Heart left ventricle (tissue), 16 donors: ENCODE measurements around the gene OGT. TPM values are rescaled to one million over a fixed set of nuclear protein-coding genes. Genes with fewer than 3 reads are reported as not detected.
"Not testable (repeated sequence)": the region's sequence is repeated elsewhere in the genome, so short reads cannot be mapped to it uniquely, and the experiment has no call there.

ENCODE experiments used
- ATAC-seq, 4 donors: fragments of 200-7000 bp; cut with Tn5 transposase; one replicate each; pipeline ENCODE4 v1.9.1; 2020 to 2022; ENCODE audit warnings: moderate library complexity in 4 of 4, mild to moderate bottlenecking in 3 of 4, moderate number of reproducible peaks in 1 of 4
- DNase-seq, 5 donors: peaks; one replicate each; pipeline ENCODE4 v3.0.0-alpha.2; 2020
- H3K27ac ChIP-seq, 12 donors: fragments of 200-600 bp; sonication (generic) in 4 of 12; one replicate each; pipeline versions ENCODE4 v1.5.0 to v1.8.0; 2016 to 2022; ENCODE audit warnings: mild to moderate bottlenecking in 2 of 12
- H3K27me3 ChIP-seq, 9 donors: fragments of 200-600 bp; sonication (generic) in 2 of 9; one replicate each; pipeline versions ENCODE4 v1.5.1 to v1.8.0; 2016 to 2022; ENCODE audit warnings: mild to moderate bottlenecking in 3 of 9
- H3K36me3 ChIP-seq, 9 donors: fragments of 200-600 bp; sonication (generic) in 2 of 9; one replicate each; pipeline versions ENCODE4 v1.5.0 to v1.8.0; 2018 to 2022; ENCODE audit warnings: mild to moderate bottlenecking in 2 of 9
- H3K4me1 ChIP-seq, 12 donors: fragments of 200-600 bp; sonication (generic) in 4 of 12; one replicate each; pipeline versions ENCODE4 v1.5.0 to v1.8.0; 2016 to 2022; ENCODE audit warnings: mild to moderate bottlenecking in 3 of 12
- H3K4me3 ChIP-seq, 12 donors: fragments of 200-600 bp; sonication (generic) in 4 of 12; one replicate each; pipeline versions ENCODE4 v1.5.0 to v1.8.0; 2017 to 2022; ENCODE audit warnings: mild to moderate bottlenecking in 9 of 12, moderate library complexity in 4 of 12
- H3K9me3 ChIP-seq, 12 donors: fragments of 200-600 bp; sonication (generic) in 4 of 12; one replicate each; pipeline versions ENCODE4 v1.5.0 to v1.8.0; 2016 to 2022; ENCODE audit warnings: mild to moderate bottlenecking in 1 of 12
- POLR2A ChIP-seq, 2 donors: fragments of 450-650 bp; IDR thresholded peaks; one replicate each; pipeline ENCODE4 v1.6.1; 2017; ENCODE audit warnings: antibody characterized with exemption in 2 of 2, mild to moderate bottlenecking in 2 of 2, moderate library complexity in 2 of 2
- WGBS, 4 donors: extraction: QIAGEN DNeasy Blood & Tissue Kit in 2 of 4; methylation state at CpG; one replicate each; pipeline versions ENCODE4 v1.1.5 to v1.1.7; 2013 to 2018; 5-methylcytosine and 5-hydroxymethylcytosine counted together
- intact Hi-C, 10 donors: fragments of 100-400 bp; cut with DNase I; formaldehyde crosslinking; loops; one replicate each; pipeline versions ENCODE4 v1.11.1 to v1.14.2; 2022
- polyA plus RNA-seq, 2 donors: library from polyadenylated mRNA; stranded (reverse); fragments of 200-250 nt; gene quantifications; one replicate each; pipeline ENCODE4 v1.2.3, GENCODE V29; 2013
- total RNA-seq, 9 donors: library from RNA; depleted of rRNA in 2 of 9; stranded (reverse); fragments of >200 nt in 2 of 9; fragmentation: NEBNext Ultra II Directional in 3 of 9; extraction: Animal tissue kit (Norgen Biotek cat#: 25700) in 3 of 9; gene quantifications; one replicate each; pipeline versions ENCODE4 v1.1.0 to v1.2.4, GENCODE V29; 2016 to 2023
- TF ChIP-seq, protein P1 (sequence below), 12 donors: fragments of 200-600 bp; sonication (generic) in 4 of 12; IDR thresholded peaks; one replicate each; pipeline versions ENCODE4 v1.5.0 to v1.8.0; 2018 to 2022; ENCODE audit warnings: antibody characterized with exemption in 12 of 12, mild to moderate bottlenecking in 5 of 12
- donor health status: ischemic (EF 13 %, LVEDD 7.1; RV severe dilation, severe dysfunction).
- donor health status: healthy with polysubstance abuse.
- donor health status: DM: no; HTN: yes; CAD: no.
- donor health status: DM: no; HTN: no; CAD: no.
- donor health status: ischemic (EF 25% LVEDD 6.9; RV normal size, moderate dysfunction).
- donor health status: ischemic (EF 25% LVEDD 5.7; RV mildly dilated, moderate dysfunction).
- donor health status: healthy.
- donor health status: DM: yes; HTN: yes; CAD: no.
- donor health status: ischemic (EF 35%, LVEDD 5.7; RV mildly dilated, moderate dysfunction).
- donor health status: nonischemic (EF 11% LVEDD 7.7; RV severe dilation, severe dysfunction).
- donor health status: DM: yes; HTN: yes; CAD: no.
- donor health status: PGD.
- donor health status: ischemic (EF 29% LVEDD 5.4; RV normal size, mild dysfunction).
- donor health status: nonischemic (EF 23%, LVEDD 6.1; RV moderate dilation, normal function).

The OGT gene
- total and polyA plus RNA-seq, 11 donors = 20.0 to 84.1 (median 71.2) TPM

DNA sequence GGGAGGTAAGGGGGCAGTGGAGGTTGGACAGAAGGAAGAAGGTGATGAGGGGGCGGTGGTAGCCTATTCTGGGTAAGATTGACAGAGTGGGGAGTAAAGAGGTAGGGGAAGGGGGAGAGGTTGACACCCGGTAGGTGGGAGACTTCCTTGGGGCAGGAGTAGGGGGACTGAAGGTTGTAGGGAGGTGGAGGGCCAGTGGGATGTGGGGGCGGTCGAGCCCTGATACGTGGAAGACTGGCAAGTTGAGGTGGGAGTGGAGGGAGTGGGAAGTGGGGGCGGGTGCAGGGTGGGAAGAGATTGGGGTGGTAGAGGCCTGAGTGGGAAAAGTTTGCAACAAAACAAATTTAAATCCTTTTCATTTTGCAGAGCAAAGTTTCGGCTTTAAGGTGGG lies 47.1 kb downstream of the OGT start:
- DNase-seq = no peak
- TF ChIP-seq, protein P1, sequence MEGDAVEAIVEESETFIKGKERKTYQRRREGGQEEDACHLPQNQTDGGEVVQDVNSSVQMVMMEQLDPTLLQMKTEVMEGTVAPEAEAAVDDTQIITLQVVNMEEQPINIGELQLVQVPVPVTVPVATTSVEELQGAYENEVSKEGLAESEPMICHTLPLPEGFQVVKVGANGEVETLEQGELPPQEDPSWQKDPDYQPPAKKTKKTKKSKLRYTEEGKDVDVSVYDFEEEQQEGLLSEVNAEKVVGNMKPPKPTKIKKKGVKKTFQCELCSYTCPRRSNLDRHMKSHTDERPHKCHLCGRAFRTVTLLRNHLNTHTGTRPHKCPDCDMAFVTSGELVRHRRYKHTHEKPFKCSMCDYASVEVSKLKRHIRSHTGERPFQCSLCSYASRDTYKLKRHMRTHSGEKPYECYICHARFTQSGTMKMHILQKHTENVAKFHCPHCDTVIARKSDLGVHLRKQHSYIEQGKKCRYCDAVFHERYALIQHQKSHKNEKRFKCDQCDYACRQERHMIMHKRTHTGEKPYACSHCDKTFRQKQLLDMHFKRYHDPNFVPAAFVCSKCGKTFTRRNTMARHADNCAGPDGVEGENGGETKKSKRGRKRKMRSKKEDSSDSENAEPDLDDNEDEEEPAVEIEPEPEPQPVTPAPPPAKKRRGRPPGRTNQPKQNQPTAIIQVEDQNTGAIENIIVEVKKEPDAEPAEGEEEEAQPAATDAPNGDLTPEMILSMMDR (IDR thresholded peaks at IDR 0.05) = no peak
- TF ChIP-seq POLR2A (IDR thresholded peaks at IDR 0.05) = no peak
- intact Hi-C loops = loop anchor here in 1 of 10 donors (10.0 kb wide), 1 partner anchor 185 kb away; no protein-coding TSS in a partner anchor
- no peaks in the 10 kb centered on the region for H3K9me3 ChIP-seq
- 82 to 91% (median 87%) methylated on average over 7 of the region's 7 CpGs for WGBS, 4 donors
- peaks cover 0 to 4% (median 0%) of the 10 kb centered on the region in 9 donors for H3K27me3 ChIP-seq
- peaks cover 0 to 34% (median 18%) of the 10 kb centered on the region in 9 donors for H3K36me3 ChIP-seq
- H3K4me1 ChIP-seq = no peaks in the 10 kb centered on the region
- H3K4me3 ChIP-seq = no peak overlapping the region
- peak overlapping the region in 1 of 12 donors; percentile 46 for H3K27ac ChIP-seq
- no peak for ATAC-seq

DNA sequence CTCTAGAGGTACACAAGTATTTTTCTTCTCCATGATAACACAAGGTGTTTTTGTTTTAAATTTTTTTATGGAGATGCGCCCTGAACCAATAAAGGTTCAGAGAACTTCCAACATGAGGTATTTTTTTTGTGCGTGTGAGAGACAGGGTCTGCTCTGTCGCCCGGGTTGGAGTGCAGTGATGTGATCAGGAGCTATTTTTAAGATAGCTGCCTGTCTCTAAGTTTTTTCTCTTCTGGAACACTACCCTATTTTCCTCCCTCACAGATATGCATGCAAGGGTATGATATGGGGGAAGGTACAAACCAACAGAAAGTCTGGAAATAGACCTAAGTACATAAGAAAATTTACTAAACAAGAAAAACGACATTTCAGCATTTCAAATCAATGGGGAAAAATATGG lies 48.3 kb downstream of the OGT start:
- peak; percentile 65 to 83 (median 70) for ATAC-seq
- 38 to 60% (median 52%) methylated on average over 5 of the region's 5 CpGs for WGBS, 4 donors
- intact Hi-C loops = no loop called here

DNA sequence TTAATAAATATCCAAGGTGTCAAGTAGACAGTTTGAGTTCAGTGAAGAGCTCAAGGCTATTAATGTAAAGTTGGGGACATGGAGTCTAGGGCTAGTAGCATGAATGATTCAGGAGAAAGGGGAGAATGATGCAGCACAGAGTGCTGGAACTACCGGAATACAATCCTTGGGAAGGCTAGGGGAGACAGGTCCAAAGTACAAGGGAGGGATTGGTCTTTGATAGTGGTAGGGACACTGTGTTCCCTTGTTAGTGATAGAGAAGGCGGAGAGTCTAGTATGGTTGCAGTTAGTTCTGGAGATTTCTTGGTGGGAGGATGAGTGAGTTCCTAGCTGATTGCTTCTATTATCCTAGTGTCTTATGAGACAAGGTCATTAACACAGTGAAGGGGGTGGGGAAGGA lies 54.0 kb downstream of the OGT start:
- Histone ChIP-seq H3K36me3 (peaks cover 0 to 11% (median 0%) of the 10 kb centered on the region in 9 donors), H3K4me3 (no peak overlapping the region), H3K9me3 (no peaks in the 10 kb centered on the region), H3K27ac (peak overlapping the region in 1 of 12 donors; percentile 22), H3K27me3 (no peaks in the 10 kb centered on the region), H3K4me1 (no peaks in the 10 kb centered on the region)
- TF ChIP-seq, protein P1 (IDR thresholded peaks at IDR 0.05) = no peak
- no peak for TF ChIP-seq POLR2A (IDR thresholded peaks at IDR 0.05)
- WGBS, 4 donors = 58 to 70% (median 61%) methylated on average over 2 of the region's 2 CpGs
- DNase-seq (no peak), ATAC-seq (peak in 2 of 4 donors; percentile 60 to 66)
- intact Hi-C loops = no loop called here

More for the DNA sequence above, 48.3 kb downstream of the OGT start:
- peak in 1 of 5 donors; percentile 33 for DNase-seq
- peaks cover 0 to 21% (median 6%) of the 10 kb centered on the region in 9 donors for H3K36me3 ChIP-seq
- peak overlapping the region in 8 of 12 donors; percentile 10 to 69 (median 54) for H3K27ac ChIP-seq
- H3K9me3 ChIP-seq = no peaks in the 10 kb centered on the region
- no peak overlapping the region for H3K4me3 ChIP-seq
- H3K27me3 ChIP-seq = no peaks in the 10 kb centered on the region
- H3K4me1 ChIP-seq = no peaks in the 10 kb centered on the region
- TF ChIP-seq POLR2A (IDR thresholded peaks at IDR 0.05) = no peak
- TF ChIP-seq, protein P1 (IDR thresholded peaks at IDR 0.05) = no peak

DNA sequence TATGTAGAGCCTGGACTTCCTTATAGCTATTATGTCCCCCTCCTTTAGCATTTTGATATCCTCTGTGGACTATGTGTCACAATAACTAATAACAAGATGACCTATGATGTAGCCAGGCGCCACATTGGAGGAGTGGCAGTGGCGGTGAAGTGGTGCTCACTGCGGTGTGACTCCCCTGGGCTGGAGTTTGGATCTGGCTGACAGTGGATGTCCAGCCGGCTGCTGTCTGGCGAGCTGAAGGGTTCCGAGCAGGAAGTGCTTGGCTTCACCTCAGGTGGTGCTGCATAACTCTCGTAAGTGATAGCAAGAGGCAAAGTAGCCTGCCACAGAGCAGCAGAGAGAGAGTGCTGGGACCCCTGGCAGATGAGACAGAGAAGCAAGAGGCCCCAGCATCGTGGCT lies 60.3 kb downstream of the OGT start:
- H3K9me3 ChIP-seq, intact Hi-C loops, H3K4me1 ChIP-seq, H3K27ac ChIP-seq, DNase-seq, H3K27me3 ChIP-seq, H3K4me3 ChIP-seq: not testable (repeated sequence)
- peaks cover 0 to 27% (median 4%) of the 10 kb centered on the region in 9 donors for H3K36me3 ChIP-seq
- ATAC-seq = peak in 2 of 4 donors; percentile 53 to 62
- WGBS, 4 donors = 67 to 71% (median 70%) methylated on average over 2 to 7 of the region's 8 CpGs; no CpG with 5 or more reads in 1 of the 4 donors

DNA sequence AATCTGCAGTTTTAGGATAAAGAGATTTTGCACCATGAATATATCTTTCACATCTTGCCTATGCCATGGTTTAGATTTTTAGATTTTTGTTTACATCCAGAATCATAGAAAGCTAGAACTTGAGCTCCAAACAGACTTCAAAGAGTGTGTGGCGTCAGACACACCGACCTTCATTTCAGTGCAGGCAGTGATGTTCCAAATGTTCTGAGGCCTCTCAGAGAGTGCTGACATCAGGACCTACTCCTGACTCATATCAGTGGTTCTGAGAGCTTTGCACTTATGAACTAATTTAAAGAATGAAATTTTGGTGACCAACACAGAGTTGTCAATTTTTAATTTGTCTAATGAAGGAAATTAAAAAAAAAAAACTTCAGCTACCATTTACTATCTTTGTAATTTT lies 67.1 kb downstream of the OGT start:
- 53 to 75% (median 60%) methylated on average over 2 of the region's 2 CpGs for WGBS, 4 donors
- TF ChIP-seq POLR2A (IDR thresholded peaks at IDR 0.05) = no peak
- TF ChIP-seq, protein P1 (IDR thresholded peaks at IDR 0.05) = no peak
- ATAC-seq = peak in 3 of 4 donors; percentile 67 to 79 (median 67)

More for the DNA sequence above, 67.1 kb downstream of the OGT start:
- no peak overlapping the region for H3K27ac ChIP-seq
- no peaks in the 10 kb centered on the region for H3K4me1 ChIP-seq
- peaks cover 0 to 73% (median 44%) of the 10 kb centered on the region in 9 donors for H3K36me3 ChIP-seq
- no peaks in the 10 kb centered on the region for H3K27me3 ChIP-seq
- H3K4me3 ChIP-seq = no peak overlapping the region
- intact Hi-C loops = no loop called here
- DNase-seq = no peak
- peaks cover 0 to 8% (median 0%) of the 10 kb centered on the region in 12 donors for H3K9me3 ChIP-seq
